ENCODE measurements around the gene SCRN2. TPM values are rescaled to one million over a fixed set of nuclear protein-coding genes. Genes with fewer than 3 reads are reported as not detected.

The SCRN2 gene
- total RNA-seq, 1 donor from 2014 or later: 44.8 TPM

Other genes with a start within 250 kb of the SCRN2 start
- 376 TPM for gene KPNB1, start 191.4 kb downstream of the SCRN2 start, total RNA-seq (ENCODE audit: unreplicated experiment)
- 31.4 TPM for gene TBKBP1, start 147.1 kb downstream of the SCRN2 start, total RNA-seq (ENCODE audit: unreplicated experiment)
- 0.21 TPM for gene TBX21, start 108.0 kb downstream of the SCRN2 start, total RNA-seq (ENCODE audit: unreplicated experiment)
- gene OSBPL7, start 19.5 kb downstream of the SCRN2 start, total RNA-seq (ENCODE audit: unreplicated experiment): 28.0 TPM
- gene MRPL10, start 9.7 kb downstream of the SCRN2 start, total RNA-seq (ENCODE audit: unreplicated experiment): 56.3 TPM
- 1.0 TPM for gene LRRC46, start 9.6 kb downstream of the SCRN2 start, total RNA-seq (ENCODE audit: unreplicated experiment)
- 30.7 TPM for gene SP6, start 9.9 kb upstream of the SCRN2 start, total RNA-seq (ENCODE audit: unreplicated experiment)
- gene SP2, start 55.0 kb upstream of the SCRN2 start, total RNA-seq (ENCODE audit: unreplicated experiment): 12.4 TPM
- gene PNPO, start 100.3 kb upstream of the SCRN2 start, total RNA-seq (ENCODE audit: unreplicated experiment): 16.4 TPM
- gene PRR15L, start 116.6 kb upstream of the SCRN2 start, total RNA-seq (ENCODE audit: unreplicated experiment): not detected
- 156 TPM for gene CDK5RAP3, start 129.8 kb upstream of the SCRN2 start, total RNA-seq (ENCODE audit: unreplicated experiment)
- gene COPZ2, start 196.5 kb upstream of the SCRN2 start, total RNA-seq (ENCODE audit: unreplicated experiment): not detected
- gene NFE2L1, start 207.1 kb upstream of the SCRN2 start, total RNA-seq (ENCODE audit: unreplicated experiment): 243 TPM